Epithelial cell of esophagus (primary cell): Measurements from ENCODE around the gene NRXN3.

Experiments used
- DNase-seq: peaks from one replicate; pipeline ENCODE4 v3.0.0; 2010; ENCODE audit warnings: low read depth
- H3K4me3 ChIP-seq: 2 replicates; pipeline ENCODE4 v1.5.1; 2011; ENCODE audit warnings: mild to moderate bottlenecking, low read length, control low read depth
- TF ChIP-seq, protein P1 (sequence below): IDR thresholded peaks from 2 replicates; pipeline ENCODE4 v1.5.1; 2011; ENCODE audit warnings: low read depth, mild to moderate bottlenecking, low read length, control low read depth, inconsistent platforms; ENCODE audit not compliant: insufficient read depth; ENCODE audit errors: missing control alignments

NRXN3 gene

GRCh38 chr14:79021766-79022165 is 851.6 kb downstream of the NRXN3 start:
- DNase-seq, result no peak

GRCh38 chr14:79027138-79027537 is 857.0 kb downstream of the NRXN3 start:
- TF ChIP-seq, protein P1, sequence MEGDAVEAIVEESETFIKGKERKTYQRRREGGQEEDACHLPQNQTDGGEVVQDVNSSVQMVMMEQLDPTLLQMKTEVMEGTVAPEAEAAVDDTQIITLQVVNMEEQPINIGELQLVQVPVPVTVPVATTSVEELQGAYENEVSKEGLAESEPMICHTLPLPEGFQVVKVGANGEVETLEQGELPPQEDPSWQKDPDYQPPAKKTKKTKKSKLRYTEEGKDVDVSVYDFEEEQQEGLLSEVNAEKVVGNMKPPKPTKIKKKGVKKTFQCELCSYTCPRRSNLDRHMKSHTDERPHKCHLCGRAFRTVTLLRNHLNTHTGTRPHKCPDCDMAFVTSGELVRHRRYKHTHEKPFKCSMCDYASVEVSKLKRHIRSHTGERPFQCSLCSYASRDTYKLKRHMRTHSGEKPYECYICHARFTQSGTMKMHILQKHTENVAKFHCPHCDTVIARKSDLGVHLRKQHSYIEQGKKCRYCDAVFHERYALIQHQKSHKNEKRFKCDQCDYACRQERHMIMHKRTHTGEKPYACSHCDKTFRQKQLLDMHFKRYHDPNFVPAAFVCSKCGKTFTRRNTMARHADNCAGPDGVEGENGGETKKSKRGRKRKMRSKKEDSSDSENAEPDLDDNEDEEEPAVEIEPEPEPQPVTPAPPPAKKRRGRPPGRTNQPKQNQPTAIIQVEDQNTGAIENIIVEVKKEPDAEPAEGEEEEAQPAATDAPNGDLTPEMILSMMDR, result no peak
- H3K4me3 ChIP-seq, result no peak overlapping the region
- DNase-seq, result no peak

More at GRCh38 chr14:79021766-79022165, 851.6 kb downstream of the NRXN3 start:
- H3K4me3 ChIP-seq, result no peak overlapping the region
- TF ChIP-seq, protein P1, result no peak

DNA sequence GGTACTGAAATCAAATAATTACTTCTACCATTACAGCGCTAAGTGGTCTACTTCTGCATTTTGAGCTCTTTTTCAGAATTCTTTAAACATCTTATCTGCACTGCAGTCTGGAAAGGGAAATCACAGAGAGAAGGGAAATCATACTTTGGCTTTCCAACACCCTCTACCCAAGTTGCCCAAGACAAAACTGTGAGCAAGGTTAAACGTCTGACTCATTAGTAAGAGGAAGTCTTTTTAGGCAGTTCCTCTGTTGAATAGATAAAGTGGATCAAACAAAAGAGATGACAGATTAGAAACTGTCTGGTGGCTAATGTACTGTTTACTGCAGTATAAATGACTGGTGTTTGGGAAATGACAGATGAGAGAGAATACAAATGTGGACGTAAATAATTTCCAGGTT is 858.1 kb downstream of the NRXN3 start:
- DNase-seq, result peak; percentile 60
- no peak overlapping the region for H3K4me3 ChIP-seq
- TF ChIP-seq, protein P1, result no peak

GRCh38 chr14:79036441-79036840 is 866.3 kb downstream of the NRXN3 start:
- no peak for DNase-seq

DNA sequence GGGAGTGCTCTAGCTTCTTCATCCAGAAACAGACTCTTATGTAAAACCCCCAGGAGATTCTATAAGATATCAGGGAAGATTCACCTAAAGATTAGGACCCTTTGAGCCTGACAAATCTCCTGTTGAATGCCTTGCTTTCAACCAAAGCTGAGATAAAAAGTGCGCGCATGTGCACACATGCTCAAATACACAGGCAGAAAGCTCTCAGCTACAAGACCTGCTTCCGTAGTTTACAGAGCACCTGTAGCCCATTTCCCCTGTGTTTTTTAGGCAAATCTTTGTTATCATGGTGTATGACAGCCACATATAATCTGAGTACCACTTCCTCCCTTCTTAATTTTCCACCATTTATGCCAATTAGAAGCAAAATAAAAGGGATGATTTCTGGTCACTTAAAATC is 866.9 kb downstream of the NRXN3 start:
- no peak for DNase-seq
- TF ChIP-seq, protein P1, result no peak
- H3K4me3 ChIP-seq, result no peak overlapping the region

More at GRCh38 chr14:79036441-79036840, 866.3 kb downstream of the NRXN3 start:
- H3K4me3 ChIP-seq, result no peak overlapping the region
- TF ChIP-seq, protein P1, result no peak

DNA sequence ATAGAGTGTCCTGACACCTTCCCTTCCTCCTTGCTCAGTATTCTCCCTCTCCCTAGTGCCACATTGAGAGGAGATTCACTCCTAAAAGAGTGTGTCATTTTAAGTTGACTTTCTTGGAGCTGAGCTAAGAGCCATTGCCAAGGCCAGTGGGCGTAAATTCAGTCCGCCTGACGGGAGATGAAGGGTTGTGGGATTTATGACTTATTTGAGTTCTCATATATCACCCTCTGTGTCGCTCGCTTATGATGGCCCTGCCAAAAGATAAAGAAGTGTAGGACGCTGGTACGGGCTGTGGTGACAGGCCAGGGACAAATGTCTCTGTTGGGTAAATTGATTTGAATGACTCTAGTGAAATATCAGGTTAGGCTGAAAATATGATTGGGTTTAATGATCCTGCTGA is 867.4 kb downstream of the NRXN3 start:
- TF ChIP-seq, protein P1, result no peak
- no peak for DNase-seq
- no peak overlapping the region for H3K4me3 ChIP-seq

DNA sequence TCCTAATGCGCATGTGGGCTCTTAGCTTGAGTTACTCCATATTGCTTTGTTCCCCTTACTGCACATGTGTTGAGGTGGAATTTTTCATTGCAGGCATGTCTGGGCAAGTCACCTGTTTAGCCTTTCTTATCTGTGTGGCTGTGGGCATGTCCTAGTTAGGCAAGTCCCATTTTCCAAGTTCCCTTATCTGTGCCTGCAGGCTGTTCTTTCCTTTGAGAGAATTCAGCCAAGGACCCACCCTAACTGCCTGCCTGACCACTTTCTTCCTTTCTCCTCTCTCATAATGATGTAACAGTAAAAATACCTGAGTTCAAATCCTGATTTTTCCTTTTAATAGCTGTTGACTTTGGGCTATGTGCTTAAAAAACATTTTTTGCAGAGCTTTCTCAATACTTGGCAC is 870.6 kb downstream of the NRXN3 start:
- no peak overlapping the region for H3K4me3 ChIP-seq
- TF ChIP-seq, protein P1, result no peak
- DNase-seq, result peak; percentile 33
